Measurements from ENCODE around the gene EPHA4. TPM values are rescaled to one million over a fixed set of nuclear protein-coding genes. Genes with fewer than 3 reads are reported as not detected.

EPHA4 gene
- total and polyA plus RNA-seq, 2 donors (not counting 1 experiment from before 2014, with no cell fraction given): 10.7 to 54.9 TPM

- intact Hi-C loops (cut with micrococcal nuclease): no loop called here
- H3K4me1 Mint-ChIP-seq: peaks cover 40% of the 10 kb centered on the region
- H3K4me1 ChIP-seq (ENCODE audit: control insufficient read depth in 2 of 2, insufficient read depth in 2 of 2, low read length in 2 of 2): peaks cover 13 to 29% of the 10 kb centered on the region in 2 donors
- peaks cover 27% of the 10 kb centered on the region for H3K79me2 ChIP-seq (ENCODE audit: control insufficient read depth, insufficient read depth, low read length)
- no peak for TF ChIP-seq EZH2 (IDR thresholded peaks at IDR 0.05; ENCODE audit: borderline replicate concordance, insufficient read depth, low read depth, low read length, poor library complexity, severe bottlenecking)
- H3K27ac ChIP-seq (ENCODE audit: low read length in 2 of 2): no peak overlapping the region
- ChIA-PET CTCF (no interaction called here), POLR2A (no interaction called here)
- H3K4me3 ChIP-seq (ENCODE audit: control extremely low read depth in 1 of 5, extremely low read depth in 1 of 5, insufficient read depth in 1 of 5, low read depth in 2 of 5, low read length in 4 of 5): no peak overlapping the region
- H3K9ac ChIP-seq (ENCODE audit: low read length): no peak overlapping the region
- H3K27ac Mint-ChIP-seq: no peak overlapping the region
- ATAC-seq (ENCODE audit: low read depth) (no peak), DNase-seq (no peak)
- no peaks in the 10 kb centered on the region for H4K20me1 ChIP-seq (ENCODE audit: control insufficient read depth, insufficient read depth, low read length, poor library complexity, severe bottlenecking)
- no peak overlapping the region for H2AFZ ChIP-seq (ENCODE audit: insufficient read depth, low read depth, low read length, poor library complexity, severe bottlenecking)
- H3K4me3 Mint-ChIP-seq: no peak overlapping the region
- H3K9me3 ChIP-seq (ENCODE audit: control extremely low read depth in 1 of 3, control insufficient read depth in 2 of 3, insufficient read depth in 1 of 3, low read length in 2 of 3): no peaks in the 10 kb centered on the region
- H3K9me3 Mint-ChIP-seq (ENCODE audit: insufficient read depth): no peaks in the 10 kb centered on the region
- no peak overlapping the region for H3K4me2 ChIP-seq (replicated peaks; ENCODE audit: low read depth, low read length, poor library complexity, severe bottlenecking)
- H3K27me3 Mint-ChIP-seq: peaks cover 21% of the 10 kb centered on the region
- WGBS (ENCODE audit: insufficient coverage): no CpG with 5 or more reads among the region's 3 CpGs
- peaks cover 0 to 25% (median 10%) of the 10 kb centered on the region in 4 experiments for H3K27me3 ChIP-seq (replicated peaks in 1 of 4; ENCODE audit: control extremely low read depth in 1 of 4, control insufficient read depth in 3 of 4, insufficient read depth in 4 of 4, low read length in 3 of 4)
- H3K36me3 ChIP-seq (replicated peaks in 1 of 2; ENCODE audit: control extremely low read depth in 1 of 2, control insufficient read depth in 1 of 2, extremely low read depth in 1 of 2, insufficient read depth in 2 of 2, low read length in 1 of 2): no peaks in the 10 kb centered on the region
Observed at GRCh38 chr2:221567231-221567760, 4.8 kb downstream of the EPHA4 start.

- Histone ChIP-seq H3K4me1 (ENCODE audit: control insufficient read depth in 2 of 2, insufficient read depth in 2 of 2, low read length in 2 of 2) (peaks cover 8 to 14% of the 10 kb centered on the region in 2 donors), H3K9me3 (ENCODE audit: control extremely low read depth in 1 of 3, control insufficient read depth in 2 of 3, insufficient read depth in 1 of 3, low read length in 2 of 3) (no peaks in the 10 kb centered on the region), H2AFZ (ENCODE audit: insufficient read depth, low read depth, low read length, poor library complexity, severe bottlenecking) (no peak overlapping the region), H3K36me3 (replicated peaks in 1 of 2; ENCODE audit: control extremely low read depth in 1 of 2, control insufficient read depth in 1 of 2, extremely low read depth in 1 of 2, insufficient read depth in 2 of 2, low read length in 1 of 2) (no peaks in the 10 kb centered on the region), H3K27ac (ENCODE audit: low read length in 2 of 2) (no peak overlapping the region), H3K79me2 (ENCODE audit: control insufficient read depth, insufficient read depth, low read length) (peaks cover under 1% of the 10 kb centered on the region), H3K27me3 (replicated peaks in 1 of 4; ENCODE audit: control extremely low read depth in 1 of 4, control insufficient read depth in 3 of 4, insufficient read depth in 4 of 4, low read length in 3 of 4) (no peaks in the 10 kb centered on the region), H3K9ac (ENCODE audit: low read length) (no peak overlapping the region), H3K4me2 (replicated peaks; ENCODE audit: low read depth, low read length, poor library complexity, severe bottlenecking) (no peak overlapping the region), H3K4me3 (ENCODE audit: control extremely low read depth in 1 of 5, extremely low read depth in 1 of 5, insufficient read depth in 1 of 5, low read depth in 2 of 5, low read length in 4 of 5) (no peak overlapping the region), H4K20me1 (ENCODE audit: control insufficient read depth, insufficient read depth, low read length, poor library complexity, severe bottlenecking) (no peaks in the 10 kb centered on the region)
- intact Hi-C loops (cut with micrococcal nuclease): no loop called here
- no peak overlapping the region for H3K4me3 Mint-ChIP-seq
- H3K27me3 Mint-ChIP-seq: no peaks in the 10 kb centered on the region
- DNase-seq: no peak
- ChIA-PET POLR2A (no interaction called here), CTCF (no interaction called here)
- no peak overlapping the region for H3K27ac Mint-ChIP-seq
- ATAC-seq (ENCODE audit: low read depth): no peak
- 93% methylated on average over 13 of the region's 14 CpGs for WGBS (ENCODE audit: insufficient coverage)
- TF ChIP-seq CTCF (IDR thresholded peaks at IDR 0.05) (no peak), EZH2 (IDR thresholded peaks at IDR 0.05; ENCODE audit: borderline replicate concordance, insufficient read depth, low read depth, low read length, poor library complexity, severe bottlenecking) (no peak)
- H3K4me1 Mint-ChIP-seq: peaks cover 31% of the 10 kb centered on the region
- no peaks in the 10 kb centered on the region for H3K9me3 Mint-ChIP-seq (ENCODE audit: insufficient read depth)
Observed at GRCh38 chr2:221563270-221563985, 8.7 kb downstream of the EPHA4 start.
